Heart right ventricle (tissue), 16 donors: ENCODE measurements around the gene CYTH1. TPM values are rescaled to one million over a fixed set of nuclear protein-coding genes. Genes with fewer than 3 reads are reported as not detected.
A peak's percentile ranks its signal among the peaks of the same experiment; 100 is the strongest.

Experiments
- ATAC-seq, 8 donors: fragments of 200-7000 bp; cut with Tn5 transposase; one replicate each; pipeline ENCODE4 v1.9.1; 2020; ENCODE audit warnings: mild to moderate bottlenecking in 8 of 8, moderate library complexity in 8 of 8, moderate number of reproducible peaks in 1 of 8
- DNase-seq, 2 donors: peaks; one replicate each; pipeline ENCODE4 v3.0.0-alpha.2; 2020
- H3K27ac ChIP-seq, 10 donors: fragments of 200-600 bp; sonication (generic) in 2 of 10; one replicate each; pipeline versions ENCODE4 v1.5.0 to v1.8.0; 2020 to 2022; ENCODE audit warnings: mild to moderate bottlenecking in 3 of 10
- H3K27me3 ChIP-seq, 7 donors: fragments of 200-600 bp; one replicate each; pipeline ENCODE4 v1.8.0; 2021 to 2022; ENCODE audit warnings: mild to moderate bottlenecking in 2 of 7
- H3K36me3 ChIP-seq, 9 donors: fragments of 200-600 bp; sonication (generic) in 1 of 9; one replicate each; pipeline versions ENCODE4 v1.5.0 to v1.8.0; 2020 to 2022; ENCODE audit warnings: mild to moderate bottlenecking in 2 of 9
- H3K4me1 ChIP-seq, 9 donors: fragments of 200-600 bp; sonication (generic) in 1 of 9; one replicate each; pipeline versions ENCODE4 v1.5.0 to v1.8.0; 2020 to 2022; ENCODE audit warnings: mild to moderate bottlenecking in 4 of 9
- H3K4me3 ChIP-seq, 10 donors: fragments of 200-600 bp; sonication (generic) in 2 of 10; one replicate each; pipeline versions ENCODE4 v1.5.0 to v1.8.0; 2020 to 2022; ENCODE audit warnings: mild to moderate bottlenecking in 7 of 10, moderate library complexity in 2 of 10
- H3K9me3 ChIP-seq, 11 donors: fragments of 200-600 bp in 10 of 11; sonication (generic) in 2 of 11; one replicate each; pipeline versions ENCODE4 v1.5.0 to v1.8.0; 2013 to 2022; ENCODE audit warnings: mild to moderate bottlenecking in 2 of 11, control low read depth in 1 of 11, moderate library complexity in 1 of 11
- WGBS, 2 donors: extraction: QIAGEN DNeasy Blood & Tissue Kit; methylation state at CpG; one replicate each; pipeline ENCODE4 v1.1.7; 2013; ENCODE audit warnings: inconsistent platforms in 1 of 2; 5-methylcytosine and 5-hydroxymethylcytosine counted together
- intact Hi-C, 10 donors: fragments of 100-400 bp; cut with DNase I; formaldehyde crosslinking; loops; one replicate each; pipeline versions ENCODE4 v1.11.1 to v1.14.2; 2022
- polyA plus RNA-seq, 2 donors: library from polyadenylated mRNA; stranded (reverse); fragments of 200-250 nt; gene quantifications; one replicate each; pipeline ENCODE4 v1.2.3, GENCODE V29; 2013
- total RNA-seq, 10 donors: library from RNA; stranded (reverse); fragmentation: NEBNext Ultra II Directional in 3 of 10; extraction: Animal tissue kit (Norgen Biotek cat#: 25700) in 3 of 10; gene quantifications; one replicate each; pipeline versions ENCODE4 v1.2.1 to v1.2.4, GENCODE V29; 2021 to 2023
- TF ChIP-seq, protein P1 (sequence below), 9 donors: fragments of 200-600 bp; sonication (generic) in 2 of 9; IDR thresholded peaks; one replicate each; pipeline versions ENCODE4 v1.5.0 to v1.8.0; 2021 to 2022; ENCODE audit warnings: antibody characterized with exemption in 9 of 9, mild to moderate bottlenecking in 5 of 9, moderate library complexity in 1 of 9
- donor health status: Arrhythmogenic right ventricular cardiomyopathy.
- donor health status: ischemic (EF 13 %, LVEDD 7.1; RV severe dilation, severe dysfunction).
- donor health status: healthy with polysubstance abuse.
- donor health status: DM: no; HTN: yes; CAD: no.
- donor health status: DM: no; HTN: no; CAD: no.
- donor health status: ischemic (EF 25% LVEDD 6.9; RV normal size, moderate dysfunction).
- donor health status: ischemic (EF 25% LVEDD 5.7; RV mildly dilated, moderate dysfunction).
- donor health status: healthy.
- donor health status: DM: yes; HTN: yes; CAD: no.
- donor health status: Ischemic cardiomyopathy.
- donor health status: ischemic (EF 35%, LVEDD 5.7; RV mildly dilated, moderate dysfunction).
- donor health status: nonischemic (EF 11% LVEDD 7.7; RV severe dilation, severe dysfunction).
- donor health status: DM: yes; HTN: yes; CAD: no.
- donor health status: PGD.
- donor health status: ischemic (EF 29% LVEDD 5.4; RV normal size, mild dysfunction).
- donor health status: nonischemic (EF 23%, LVEDD 6.1; RV moderate dilation, normal function).

CYTH1 gene
- total and polyA plus RNA-seq, 12 donors: 22.3 to 46.9 (median 32.5) TPM

- Histone ChIP-seq H3K27ac (peak overlapping the region in 7 of 10 donors; percentile 22 to 87 (median 50)), H3K9me3 (no peaks in the 10 kb centered on the region), H3K4me1 (peaks cover 7 to 91% (median 55%) of the 10 kb centered on the region in 9 donors), H3K27me3 (no peaks in the 10 kb centered on the region), H3K4me3 (peak overlapping the region in 1 of 10 donors; percentile 16), H3K36me3 (peaks cover 0 to 12% (median 0%) of the 10 kb centered on the region in 9 donors)
- ATAC-seq (no peak), DNase-seq (no peak)
- TF ChIP-seq, protein P1, sequence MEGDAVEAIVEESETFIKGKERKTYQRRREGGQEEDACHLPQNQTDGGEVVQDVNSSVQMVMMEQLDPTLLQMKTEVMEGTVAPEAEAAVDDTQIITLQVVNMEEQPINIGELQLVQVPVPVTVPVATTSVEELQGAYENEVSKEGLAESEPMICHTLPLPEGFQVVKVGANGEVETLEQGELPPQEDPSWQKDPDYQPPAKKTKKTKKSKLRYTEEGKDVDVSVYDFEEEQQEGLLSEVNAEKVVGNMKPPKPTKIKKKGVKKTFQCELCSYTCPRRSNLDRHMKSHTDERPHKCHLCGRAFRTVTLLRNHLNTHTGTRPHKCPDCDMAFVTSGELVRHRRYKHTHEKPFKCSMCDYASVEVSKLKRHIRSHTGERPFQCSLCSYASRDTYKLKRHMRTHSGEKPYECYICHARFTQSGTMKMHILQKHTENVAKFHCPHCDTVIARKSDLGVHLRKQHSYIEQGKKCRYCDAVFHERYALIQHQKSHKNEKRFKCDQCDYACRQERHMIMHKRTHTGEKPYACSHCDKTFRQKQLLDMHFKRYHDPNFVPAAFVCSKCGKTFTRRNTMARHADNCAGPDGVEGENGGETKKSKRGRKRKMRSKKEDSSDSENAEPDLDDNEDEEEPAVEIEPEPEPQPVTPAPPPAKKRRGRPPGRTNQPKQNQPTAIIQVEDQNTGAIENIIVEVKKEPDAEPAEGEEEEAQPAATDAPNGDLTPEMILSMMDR (IDR thresholded peaks at IDR 0.05): no peak
- WGBS, 2 donors: 90 to 91% methylated on average over 2 of the region's 2 CpGs
- intact Hi-C loops: loop anchor here in 5 of 10 donors (5.0 kb wide), 4 partner anchors 35 to 250 kb away; partner anchors contain the start of gene CYTH1 (in 2 of the 5)
Observed at GRCh38 chr17:78747488-78747887, 34.6 kb downstream of the CYTH1 start.

DNA sequence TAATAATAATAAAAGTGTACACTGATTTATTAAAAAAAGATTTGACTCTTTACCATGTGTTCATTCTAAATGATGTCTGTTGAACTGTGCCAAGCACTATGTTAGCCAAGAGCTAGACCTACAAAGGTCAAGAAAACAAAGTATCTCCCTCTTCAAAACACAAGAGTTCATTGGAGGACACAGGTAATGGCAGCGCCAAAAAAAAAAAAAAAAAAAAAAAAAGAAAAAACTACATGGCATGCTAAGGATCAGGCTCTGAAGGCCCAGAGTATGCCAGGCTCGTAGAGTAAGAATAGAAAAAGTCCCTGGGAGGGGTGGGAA lies 35.2 kb downstream of the CYTH1 start:
- TF ChIP-seq, protein P1 (IDR thresholded peaks at IDR 0.05): no peak
- peaks cover 0 to 12% (median 0%) of the 10 kb centered on the region in 9 donors for H3K36me3 ChIP-seq
- no peak overlapping the region for H3K4me3 ChIP-seq
- peaks cover 7 to 91% (median 55%) of the 10 kb centered on the region in 9 donors for H3K4me1 ChIP-seq
- no peak for ATAC-seq
- no peak for DNase-seq
- peak overlapping the region in 6 of 10 donors; percentile 22 to 87 (median 46) for H3K27ac ChIP-seq
- H3K9me3 ChIP-seq: no peaks in the 10 kb centered on the region
- 34 to 57% methylated on average over 2 of the region's 2 CpGs for WGBS, 2 donors
- no peaks in the 10 kb centered on the region for H3K27me3 ChIP-seq
- intact Hi-C loops: loop anchor here in 5 of 10 donors (5.0 kb wide), 4 partner anchors 35 to 250 kb away; partner anchors contain the start of gene CYTH1 (in 2 of the 5)

GRCh38 chr17:78746263-78746948 lies 35.7 kb downstream of the CYTH1 start:
- TF ChIP-seq, protein P1 (IDR thresholded peaks at IDR 0.05): no peak
- peaks cover 0 to 12% (median 0%) of the 10 kb centered on the region in 9 donors for H3K36me3 ChIP-seq
- ATAC-seq (no peak), DNase-seq (no peak)
- no peak overlapping the region for H3K4me3 ChIP-seq
- H3K9me3 ChIP-seq: no peaks in the 10 kb centered on the region
- WGBS, 2 donors: 72 to 76% methylated on average over 12 of the region's 12 CpGs
- no peaks in the 10 kb centered on the region for H3K27me3 ChIP-seq
- H3K4me1 ChIP-seq: peaks cover 10 to 91% (median 59%) of the 10 kb centered on the region in 9 donors
- intact Hi-C loops: loop anchor here in 5 of 10 donors (5.0 kb wide), 4 partner anchors 34 to 249 kb away; partner anchors contain the start of gene CYTH1 (in 2 of the 5)
- peak overlapping the region in 5 of 10 donors; percentile 30 to 87 (median 47) for H3K27ac ChIP-seq

- TF ChIP-seq, protein P1 (IDR thresholded peaks at IDR 0.05): peak in 8 of 9 donors; percentile 58 to 75 (median 65)
- peak in 1 of 2 donors; percentile 54 for DNase-seq
- peak overlapping the region in 1 of 10 donors; percentile 87 for H3K27ac ChIP-seq
- ATAC-seq: no peak
- H3K9me3 ChIP-seq: no peaks in the 10 kb centered on the region
- no peaks in the 10 kb centered on the region for H3K27me3 ChIP-seq
- 73 to 83% methylated on average over 12 of the region's 12 CpGs for WGBS, 2 donors
- H3K36me3 ChIP-seq: peaks cover 0 to 12% (median 0%) of the 10 kb centered on the region in 9 donors
- intact Hi-C loops: loop anchor here in 5 of 10 donors (1.0 to 5.0 kb wide), 5 partner anchors 33 to 248 kb away; partner anchors contain the start of gene CYTH1 (in 2 of the 5)
- peaks cover 10 to 92% (median 60%) of the 10 kb centered on the region in 9 donors for H3K4me1 ChIP-seq
- no peak overlapping the region for H3K4me3 ChIP-seq
Observed at GRCh38 chr17:78745407-78746088, 36.5 kb downstream of the CYTH1 start.
